ENCODE data around the gene PEAK3.

The PEAK3 gene

DNA sequence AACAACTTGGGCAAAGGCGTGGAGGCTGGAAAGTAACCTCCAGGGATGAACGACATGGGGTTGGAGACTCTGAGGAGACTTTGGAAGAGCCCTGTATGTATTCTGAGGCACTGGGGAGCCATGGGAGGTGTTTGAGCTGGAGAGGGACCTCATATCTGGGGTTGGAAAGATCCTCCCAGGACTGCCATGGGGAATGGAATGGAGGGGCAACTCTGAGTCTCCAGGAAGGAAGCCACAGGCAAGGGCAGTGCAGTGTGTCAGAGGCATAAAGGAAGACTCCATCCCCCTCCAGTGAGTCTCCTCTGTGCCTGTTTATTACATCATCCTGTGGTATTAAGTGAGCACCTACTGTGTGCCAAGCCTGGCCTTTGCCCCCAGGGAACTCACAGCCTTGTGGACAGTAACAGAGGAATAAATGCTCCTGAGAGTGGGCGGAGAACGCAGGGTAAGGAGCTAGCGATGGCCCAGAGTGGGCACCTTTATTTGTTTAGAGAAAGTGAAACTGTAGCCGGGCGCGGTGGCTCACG is 7.7 kb downstream of the PEAK3 start:
- no peak for DNase-seq (ENCODE audit: insufficient read length, low spot score)
- FAIRE-seq: no peak
- no peak for TF ChIP-seq CTCF (IDR thresholded peaks at IDR 0.05; ENCODE audit: insufficient read depth, missing control alignments)

- peak; percentile 96 for DNase-seq (ENCODE audit: insufficient read length, low spot score)
- no peak for FAIRE-seq
- TF ChIP-seq CTCF (IDR thresholded peaks at IDR 0.05; ENCODE audit: insufficient read depth, missing control alignments): peak; percentile 77
Observed at GRCh38 chr19:2273356-2274184, 8.4 kb downstream of the PEAK3 start.

DNA sequence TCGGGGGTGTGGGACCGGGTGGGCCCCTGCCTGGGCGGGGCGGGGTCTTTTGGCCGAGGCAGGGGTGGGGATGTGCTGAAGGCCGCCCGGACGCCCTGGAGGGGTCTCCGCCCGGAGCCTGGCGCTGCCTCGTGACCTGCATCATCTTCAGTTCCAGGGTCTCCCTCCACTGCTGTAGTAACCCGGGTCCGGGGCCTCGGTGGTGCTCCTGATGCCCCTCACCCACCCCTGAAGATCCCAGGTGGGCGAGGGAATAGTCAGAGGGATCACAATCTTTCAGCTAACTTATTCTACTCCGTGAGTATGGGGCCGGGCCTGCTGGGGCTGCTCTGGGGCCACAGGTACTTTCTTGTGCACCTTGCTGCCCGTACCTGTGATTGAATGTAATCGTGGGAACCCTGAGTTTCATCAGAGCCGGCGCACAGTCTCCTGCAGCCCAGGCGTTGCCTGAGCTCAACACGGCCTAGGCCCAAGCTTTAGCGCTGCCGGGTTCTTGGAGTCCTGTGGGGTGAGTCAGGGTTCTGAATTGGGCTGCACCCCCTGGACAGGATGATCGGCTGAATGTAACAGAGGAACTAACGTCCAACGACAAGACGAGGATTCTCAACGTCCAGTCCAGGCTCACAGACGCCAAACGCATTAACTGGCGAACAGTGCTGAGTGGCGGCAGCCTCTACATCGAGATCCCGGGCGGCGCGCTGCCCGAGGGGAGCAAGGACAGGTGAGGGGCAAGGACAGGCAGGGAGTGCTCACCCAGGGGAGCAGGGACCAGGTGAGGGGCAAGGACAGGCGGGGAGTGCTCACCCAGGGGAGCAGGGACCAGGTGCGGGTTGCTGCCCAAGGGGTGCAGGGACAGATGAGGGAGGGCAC is 10.5 kb downstream of the PEAK3 start:
- TF ChIP-seq CTCF (IDR thresholded peaks at IDR 0.05; ENCODE audit: insufficient read depth, missing control alignments): no peak

GRCh38 chr19:2270423-2271233 is 11.3 kb downstream of the PEAK3 start:
- no peak for TF ChIP-seq CTCF (IDR thresholded peaks at IDR 0.05; ENCODE audit: insufficient read depth, missing control alignments)
- DNase-seq (ENCODE audit: insufficient read length, low spot score): no peak
- no peak for FAIRE-seq

More for the DNA sequence above, 10.5 kb downstream of the PEAK3 start:
- no peak for DNase-seq (ENCODE audit: insufficient read length, low spot score)
- no peak for FAIRE-seq

GRCh38 chr19:2270157-2270422 is 11.9 kb downstream of the PEAK3 start:
- FAIRE-seq (no peak), DNase-seq (ENCODE audit: insufficient read length, low spot score) (no peak)
- TF ChIP-seq CTCF (IDR thresholded peaks at IDR 0.05; ENCODE audit: insufficient read depth, missing control alignments): no peak

GRCh38 chr19:2269244-2270156 is 12.5 kb downstream of the PEAK3 start:
- no peak for FAIRE-seq
- DNase-seq (ENCODE audit: insufficient read length, low spot score): peak; percentile 100
- no peak for TF ChIP-seq CTCF (IDR thresholded peaks at IDR 0.05; ENCODE audit: insufficient read depth, missing control alignments)

Measured in D721Med (cell line).